BJ (cell line): ENCODE data around the gene DGKD. TPM values are rescaled to one million over a fixed set of nuclear protein-coding genes. Genes with fewer than 3 reads are reported as not detected.
"Not testable (repeated sequence)": the region's sequence is repeated elsewhere in the genome, so short reads cannot be mapped to it uniquely, and the experiment has no call there.

Experiments used
- CTCF ChIA-PET: fragments of 350-600 bp; formaldehyde crosslinking; extraction: SDS; loops from one replicate; lab custom pipeline; 2021; ENCODE audit warnings: antibody characterized with exemption, inconsistent platforms; lab: Yijun Ruan, JAX
- POLR2A ChIA-PET: fragments of 300-600 bp; sonication (Branson Sonifier 250); formaldehyde crosslinking; extraction: SDS; loops from one replicate; lab custom pipeline; 2021; ENCODE audit warnings: antibody characterized with exemption; lab: Charles Lee
- DNase-seq: peaks from one replicate; pipeline ENCODE4 v3.0.0-alpha.2; 2011; ENCODE audit warnings: low read depth
- H3K27me3 ChIP-seq: 2 replicates; pipeline ENCODE4 v1.6.0; 2011; ENCODE audit warnings: low read length; ENCODE audit not compliant: control insufficient read depth, insufficient read depth
- H3K36me3 ChIP-seq: 2 replicates; pipeline ENCODE4 v1.5.1; 2011; ENCODE audit warnings: low read length; ENCODE audit not compliant: control insufficient read depth, insufficient read depth
- H3K4me3 ChIP-seq: 2 replicates; pipeline ENCODE4 v1.5.1; 2011; ENCODE audit warnings: low read depth, mild to moderate bottlenecking, control low read depth, low read length
- polyA plus RNA-seq: library from polyadenylated mRNA; depleted of rRNA; stranded (reverse); fragments of >200 nt; gene quantifications from 2 replicates; pipeline ENCODE4 v1.2.3, GENCODE V29; 2011
- TF ChIP-seq, protein P1 (sequence below): IDR thresholded peaks from 2 replicates; pipeline ENCODE4 v1.5.1; 2011; ENCODE audit warnings: low read depth, mild to moderate bottlenecking, control low read depth, inconsistent platforms, low read length, moderate library complexity; ENCODE audit not compliant: insufficient read depth

DGKD gene
- polyA plus RNA-seq, 1 experiment, result 8.5 TPM

- H3K36me3 ChIP-seq, result no peaks in the 10 kb centered on the region
- H3K27me3 ChIP-seq, result peaks cover 4% of the 10 kb centered on the region; the same call in 1 of the 2 replicates
- no peak for DNase-seq
- no peak overlapping the region for H3K4me3 ChIP-seq
- ChIA-PET CTCF (no interaction called here), POLR2A (no interaction called here)
- TF ChIP-seq, protein P1, sequence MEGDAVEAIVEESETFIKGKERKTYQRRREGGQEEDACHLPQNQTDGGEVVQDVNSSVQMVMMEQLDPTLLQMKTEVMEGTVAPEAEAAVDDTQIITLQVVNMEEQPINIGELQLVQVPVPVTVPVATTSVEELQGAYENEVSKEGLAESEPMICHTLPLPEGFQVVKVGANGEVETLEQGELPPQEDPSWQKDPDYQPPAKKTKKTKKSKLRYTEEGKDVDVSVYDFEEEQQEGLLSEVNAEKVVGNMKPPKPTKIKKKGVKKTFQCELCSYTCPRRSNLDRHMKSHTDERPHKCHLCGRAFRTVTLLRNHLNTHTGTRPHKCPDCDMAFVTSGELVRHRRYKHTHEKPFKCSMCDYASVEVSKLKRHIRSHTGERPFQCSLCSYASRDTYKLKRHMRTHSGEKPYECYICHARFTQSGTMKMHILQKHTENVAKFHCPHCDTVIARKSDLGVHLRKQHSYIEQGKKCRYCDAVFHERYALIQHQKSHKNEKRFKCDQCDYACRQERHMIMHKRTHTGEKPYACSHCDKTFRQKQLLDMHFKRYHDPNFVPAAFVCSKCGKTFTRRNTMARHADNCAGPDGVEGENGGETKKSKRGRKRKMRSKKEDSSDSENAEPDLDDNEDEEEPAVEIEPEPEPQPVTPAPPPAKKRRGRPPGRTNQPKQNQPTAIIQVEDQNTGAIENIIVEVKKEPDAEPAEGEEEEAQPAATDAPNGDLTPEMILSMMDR, result no peak
Measured at GRCh38 chr2:233329489-233330135, 24.7 kb upstream of the DGKD start.

DNA sequence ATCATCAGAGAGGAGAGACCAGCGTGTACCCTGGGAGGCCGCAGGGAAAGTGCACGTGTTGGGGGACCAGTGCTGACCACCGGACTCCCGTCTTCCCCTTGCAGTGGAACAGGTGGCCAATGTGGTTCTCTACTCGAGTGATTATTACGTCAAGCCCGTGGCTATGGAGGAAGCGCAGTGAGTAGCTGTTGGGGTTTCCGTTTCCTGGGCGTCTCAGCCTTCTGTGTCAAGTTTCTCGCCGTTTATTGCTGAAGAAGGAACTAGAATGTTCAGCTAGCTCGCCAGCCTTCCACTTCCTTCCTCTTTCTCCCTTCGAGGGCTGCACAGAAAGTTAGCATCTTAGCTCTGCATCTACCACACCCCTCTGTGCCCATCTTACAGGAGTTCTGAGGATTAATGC lies 22.8 kb upstream of the DGKD start:
- ChIA-PET POLR2A (no interaction called here), CTCF (interaction anchor here (0.6 kb wide), 1 partner anchor 113 kb away, joined by 3 read pairs; no protein-coding TSS in a partner anchor)
- Histone ChIP-seq H3K4me3 (no peak overlapping the region), H3K36me3 (no peaks in the 10 kb centered on the region), H3K27me3 (peaks cover 9% of the 10 kb centered on the region)
- no peak for DNase-seq
- TF ChIP-seq, protein P1, result no peak

DNA sequence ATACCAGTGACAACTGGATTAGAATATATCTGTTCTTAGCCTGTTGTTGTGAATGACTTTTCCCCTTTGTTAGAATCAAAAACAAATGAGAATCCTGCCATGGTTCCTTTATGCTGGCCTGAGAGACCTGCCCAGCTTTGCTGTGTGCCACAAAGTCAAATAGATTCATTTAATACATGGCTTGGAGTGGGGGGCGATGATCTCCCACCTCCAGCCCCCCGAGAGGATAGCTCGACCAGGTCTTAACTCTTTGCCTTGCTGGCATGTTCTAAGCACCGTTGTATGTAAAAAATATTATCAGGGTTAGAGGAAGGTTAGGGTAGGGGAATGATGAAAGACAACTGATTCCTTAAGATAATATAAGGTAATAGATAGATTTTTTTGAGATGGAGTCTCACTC lies 22.2 kb upstream of the DGKD start:
- Histone ChIP-seq H3K36me3 (no peaks in the 10 kb centered on the region), H3K4me3 (no peak overlapping the region), H3K27me3 (peaks cover 9% of the 10 kb centered on the region)
- TF ChIP-seq, protein P1, result no peak
- POLR2A ChIA-PET, result interaction anchor here (0.8 kb wide), 1 partner anchor 384 kb away, joined by 4 read pairs; no protein-coding TSS in a partner anchor
- no peak for DNase-seq
- CTCF ChIA-PET, result no interaction called here

DNA sequence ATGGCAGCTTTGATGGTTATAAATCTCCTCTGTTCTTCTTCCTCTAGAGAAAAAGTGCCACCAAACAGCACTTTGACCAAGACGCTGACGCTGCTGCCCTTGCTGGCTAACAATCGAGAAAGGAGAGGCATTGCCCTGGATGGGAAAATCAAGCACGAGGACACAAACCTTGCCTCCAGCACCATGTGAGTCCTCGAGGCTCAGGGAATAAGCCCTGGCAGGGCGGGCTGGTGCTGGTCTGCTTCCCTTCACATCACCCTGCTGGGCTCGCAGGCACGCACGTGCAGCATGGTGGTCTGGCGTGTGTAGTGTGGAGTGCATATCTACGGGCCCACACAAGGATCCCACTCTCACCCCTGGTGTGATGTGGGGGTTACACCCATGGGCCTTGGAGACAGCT lies 19.4 kb upstream of the DGKD start:
- no peak for DNase-seq
- H3K36me3 ChIP-seq, result no peaks in the 10 kb centered on the region
- POLR2A ChIA-PET, result no interaction called here
- CTCF ChIA-PET, result no interaction called here
- H3K4me3 ChIP-seq, result no peak overlapping the region
- TF ChIP-seq, protein P1, result no peak
- peaks cover 11% of the 10 kb centered on the region for H3K27me3 ChIP-seq

DNA sequence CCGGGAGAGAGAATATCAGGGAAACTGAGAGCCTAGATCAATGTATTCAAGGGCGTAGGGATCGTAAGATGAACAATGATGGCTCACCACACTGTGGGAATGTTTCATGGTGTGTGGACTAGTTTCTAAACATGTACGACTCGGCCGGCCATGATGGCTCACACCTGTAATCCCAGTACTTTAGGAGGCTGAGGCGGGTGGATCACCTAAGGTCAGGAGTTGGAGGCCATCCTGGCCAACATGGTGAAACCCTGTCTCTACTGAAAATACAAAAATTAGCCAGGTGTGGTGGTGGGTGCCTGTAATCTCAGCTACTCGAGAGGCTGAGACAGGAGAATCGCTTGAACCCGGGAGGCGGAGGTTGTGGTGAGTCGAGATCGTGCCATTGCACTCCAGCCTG lies 18.2 kb upstream of the DGKD start:
- H3K36me3 ChIP-seq, DNase-seq, POLR2A ChIA-PET, CTCF ChIA-PET, H3K4me3 ChIP-seq: not testable (repeated sequence)
- H3K27me3 ChIP-seq, result peaks cover 13% of the 10 kb centered on the region

- ChIA-PET POLR2A (no interaction called here), CTCF (interaction anchor here (1.5 kb wide), 1 partner anchor 11 kb away, joined by 4 read pairs; no protein-coding TSS in a partner anchor)
- H3K4me3 ChIP-seq, result no peak overlapping the region
Measured at GRCh38 chr2:233336541-233336940, 17.8 kb upstream of the DGKD start.

More at GRCh38 chr2:233336541-233336940, 17.8 kb upstream of the DGKD start:
- TF ChIP-seq, protein P1, result no peak
- no peak for DNase-seq
- no peaks in the 10 kb centered on the region for H3K36me3 ChIP-seq
- H3K27me3 ChIP-seq, result peaks cover 13% of the 10 kb centered on the region
